ENCODE results near the gene FUT7. TPM values are rescaled to one million over a fixed set of nuclear protein-coding genes. Genes with fewer than 3 reads are reported as not detected.
"Not testable (repeated sequence)": the region's sequence is repeated elsewhere in the genome, so short reads cannot be mapped to it uniquely, and the experiment has no call there.

The FUT7 gene
- total RNA-seq, 4 donors from 2014 or later = 0.32 to 0.83 TPM; not detected in 2

DNA sequence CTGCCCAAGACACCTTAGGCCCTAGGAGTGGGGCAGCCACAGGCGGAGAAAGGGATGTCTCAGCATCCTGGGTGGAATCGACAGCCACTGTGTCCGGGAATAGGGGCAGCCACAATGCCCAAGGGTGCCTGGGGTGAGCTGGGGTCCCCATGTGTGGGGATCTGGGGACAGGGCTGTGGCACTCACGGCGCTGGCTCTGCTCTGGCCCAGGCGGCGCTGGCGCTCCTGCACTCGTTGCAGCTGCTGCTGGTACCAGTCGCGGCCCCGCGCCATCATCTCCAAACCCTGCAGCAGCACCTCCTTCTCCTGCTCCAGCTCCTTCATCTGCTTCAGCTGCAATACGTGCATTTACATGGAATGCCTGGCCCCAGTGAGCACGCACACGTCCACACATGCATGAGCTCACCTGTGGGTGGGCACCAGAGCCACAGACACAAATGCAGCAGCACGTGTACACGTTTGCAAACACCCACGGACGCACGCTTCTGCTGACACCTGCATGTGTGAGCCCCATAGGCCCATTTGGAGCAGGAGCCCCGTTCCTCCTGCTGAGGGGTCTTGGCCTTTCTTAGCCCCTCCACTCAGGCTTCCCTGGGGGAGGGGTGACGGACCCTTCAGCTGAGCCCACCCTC, 33.6 kb upstream of the FUT7 start:
- TF ChIP-seq POLR2A (IDR thresholded peaks at IDR 0.05; ENCODE audit: low read depth) = no peak
- TF ChIP-seq, protein P1, sequence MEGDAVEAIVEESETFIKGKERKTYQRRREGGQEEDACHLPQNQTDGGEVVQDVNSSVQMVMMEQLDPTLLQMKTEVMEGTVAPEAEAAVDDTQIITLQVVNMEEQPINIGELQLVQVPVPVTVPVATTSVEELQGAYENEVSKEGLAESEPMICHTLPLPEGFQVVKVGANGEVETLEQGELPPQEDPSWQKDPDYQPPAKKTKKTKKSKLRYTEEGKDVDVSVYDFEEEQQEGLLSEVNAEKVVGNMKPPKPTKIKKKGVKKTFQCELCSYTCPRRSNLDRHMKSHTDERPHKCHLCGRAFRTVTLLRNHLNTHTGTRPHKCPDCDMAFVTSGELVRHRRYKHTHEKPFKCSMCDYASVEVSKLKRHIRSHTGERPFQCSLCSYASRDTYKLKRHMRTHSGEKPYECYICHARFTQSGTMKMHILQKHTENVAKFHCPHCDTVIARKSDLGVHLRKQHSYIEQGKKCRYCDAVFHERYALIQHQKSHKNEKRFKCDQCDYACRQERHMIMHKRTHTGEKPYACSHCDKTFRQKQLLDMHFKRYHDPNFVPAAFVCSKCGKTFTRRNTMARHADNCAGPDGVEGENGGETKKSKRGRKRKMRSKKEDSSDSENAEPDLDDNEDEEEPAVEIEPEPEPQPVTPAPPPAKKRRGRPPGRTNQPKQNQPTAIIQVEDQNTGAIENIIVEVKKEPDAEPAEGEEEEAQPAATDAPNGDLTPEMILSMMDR (IDR thresholded peaks at IDR 0.05) = no peak
- TF ChIP-seq POLR2AphosphoS5 (IDR thresholded peaks at IDR 0.05) = no peak
- no peak for TF ChIP-seq EP300 (IDR thresholded peaks at IDR 0.05)
- intact Hi-C loops (cut with DNase I) = no loop called here
- Histone ChIP-seq H3K36me3 (no peaks in the 10 kb centered on the region), H3K27ac (replicated peaks in 1 of 4) (no peak overlapping the region), H3K4me1 (peaks cover 9 to 23% (median 20%) of the 10 kb centered on the region in 4 donors), H3K4me3 (no peak overlapping the region), H3K27me3 (peaks cover 0 to 40% (median 15%) of the 10 kb centered on the region in 4 donors), H3K9me3 (no peaks in the 10 kb centered on the region)
- no peak for DNase-seq (ENCODE audit: extremely low spot score)
- 91% methylated on average over 19 of the region's 23 CpGs for WGBS

DNA sequence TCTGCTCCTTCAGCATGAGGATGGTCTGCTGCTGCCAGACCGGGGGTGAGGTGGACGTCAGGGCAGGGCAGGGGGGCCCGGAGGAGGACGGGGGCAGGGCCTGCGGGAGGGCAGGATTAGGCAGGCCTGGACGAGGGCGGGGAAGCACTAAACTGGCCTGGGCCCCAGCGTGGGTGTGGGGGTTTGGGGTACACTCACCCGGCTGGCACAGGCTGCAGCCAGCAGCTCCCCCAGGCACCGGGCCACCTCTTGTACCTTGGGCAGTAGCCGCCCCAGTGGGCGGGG, 32.9 kb upstream of the FUT7 start:
- DNase-seq (ENCODE audit: extremely low spot score) = no peak
- no peak overlapping the region for H3K27ac ChIP-seq (replicated peaks in 1 of 4)
- TF ChIP-seq POLR2A (IDR thresholded peaks at IDR 0.05; ENCODE audit: low read depth) (no peak), EP300 (IDR thresholded peaks at IDR 0.05) (no peak)
- TF ChIP-seq, protein P1 (IDR thresholded peaks at IDR 0.05) = no peak
- peaks cover 9 to 17% (median 14%) of the 10 kb centered on the region in 4 donors for H3K4me1 ChIP-seq
- WGBS = 87% methylated on average over 10 of the region's 12 CpGs
- peaks cover 0 to 35% (median 15%) of the 10 kb centered on the region in 4 donors for H3K27me3 ChIP-seq
- no peaks in the 10 kb centered on the region for H3K9me3 ChIP-seq
- H3K4me3 ChIP-seq = no peak overlapping the region
- no peaks in the 10 kb centered on the region for H3K36me3 ChIP-seq
- intact Hi-C loops (cut with DNase I) = no loop called here

DNA sequence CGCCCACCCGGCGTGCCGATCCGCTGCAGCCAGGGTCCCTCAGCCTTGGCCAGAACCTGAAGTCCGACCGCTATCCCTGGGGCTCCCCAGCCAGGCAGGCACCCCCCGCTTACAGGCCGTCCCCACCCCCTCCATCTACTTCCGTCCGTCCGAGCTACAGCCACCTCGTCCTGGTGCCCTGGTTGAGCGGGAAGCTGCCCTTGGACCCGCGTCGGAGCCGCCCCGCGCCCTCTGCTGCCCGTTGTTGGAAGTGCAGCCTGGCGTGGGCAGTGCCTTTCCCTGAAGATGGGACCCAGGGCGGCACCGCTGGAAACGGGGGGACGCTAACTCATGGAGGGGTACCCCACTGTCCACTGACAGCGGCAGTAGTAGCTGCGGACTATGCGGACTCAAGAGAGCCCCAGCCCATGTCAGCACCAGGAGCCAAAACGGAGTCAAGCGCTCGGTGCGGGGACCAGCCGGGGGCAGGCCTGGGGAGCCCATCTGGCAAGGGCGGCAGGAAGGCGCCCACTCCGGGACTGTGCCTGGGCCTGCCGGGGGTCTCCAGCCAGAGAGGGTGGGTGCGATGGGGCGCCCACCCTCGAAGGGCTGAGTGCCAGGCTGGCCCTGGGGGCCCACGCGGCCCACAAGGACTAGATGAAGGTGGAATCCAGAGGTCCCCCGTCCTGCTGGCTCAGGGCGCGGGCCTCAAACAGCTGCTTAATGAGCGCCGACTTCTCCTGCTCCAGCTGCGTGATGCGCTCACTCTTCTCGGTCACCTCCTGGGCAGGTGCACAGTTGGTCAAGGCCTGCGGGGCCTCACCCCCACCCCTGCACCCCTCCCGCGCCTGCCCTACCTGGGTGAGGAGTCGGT, 32.4 kb upstream of the FUT7 start:
- Histone ChIP-seq H3K4me1 (peaks cover 6 to 11% (median 8%) of the 10 kb centered on the region in 4 donors), H3K27me3 (peaks cover 0 to 30% (median 10%) of the 10 kb centered on the region in 4 donors), H3K27ac (replicated peaks in 1 of 4) (no peak overlapping the region), H3K9me3 (no peaks in the 10 kb centered on the region), H3K36me3 (no peaks in the 10 kb centered on the region), H3K4me3 (no peak overlapping the region)
- no peak for TF ChIP-seq EP300 (IDR thresholded peaks at IDR 0.05)
- TF ChIP-seq, protein P1 (IDR thresholded peaks at IDR 0.05) = peak; percentile 93 to 100 (median 95)
- 100% methylated on average over 3 of the region's 55 CpGs for WGBS
- intact Hi-C loops (cut with DNase I) = no loop called here
- DNase-seq (ENCODE audit: extremely low spot score) = no peak

DNA sequence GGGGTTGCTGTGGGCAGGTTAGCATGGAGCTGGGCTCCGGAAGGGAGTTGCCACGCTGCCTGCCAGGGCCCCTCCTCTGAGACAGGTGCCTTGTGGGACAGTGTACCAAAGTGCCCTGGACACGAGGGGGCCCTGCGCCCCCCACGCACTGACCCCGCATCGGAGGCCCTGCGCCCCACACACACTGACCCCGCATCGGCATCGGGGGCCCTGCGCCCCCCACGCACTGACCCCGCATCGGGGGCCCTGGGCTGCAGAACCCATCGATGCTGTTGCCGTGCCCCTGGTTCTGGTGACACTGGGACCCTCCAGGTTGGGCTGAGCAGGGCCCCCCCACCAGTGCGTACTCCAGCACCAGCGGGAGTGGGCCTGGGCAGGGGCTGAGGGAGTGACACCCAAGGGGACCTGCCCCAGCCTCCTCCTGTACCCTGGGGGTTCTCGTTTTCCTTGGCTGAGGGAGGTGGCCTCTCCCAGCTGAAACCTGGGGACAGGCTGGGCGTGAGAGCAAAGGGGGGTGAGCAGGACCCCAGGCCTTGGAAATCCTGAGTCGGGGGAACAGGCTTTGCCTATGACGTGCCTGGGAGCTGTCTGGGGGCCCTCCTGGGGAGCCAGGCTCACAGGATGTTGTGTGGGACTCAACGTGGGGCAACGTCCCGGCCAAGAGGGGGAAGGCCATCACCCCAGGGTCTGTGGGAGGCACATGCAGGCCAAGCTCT, 31.6 kb upstream of the FUT7 start:
- no peak for DNase-seq (ENCODE audit: extremely low spot score)
- H3K27me3 ChIP-seq = peaks cover 0 to 22% (median 2%) of the 10 kb centered on the region in 4 donors
- intact Hi-C loops (cut with DNase I) = no loop called here

DNA sequence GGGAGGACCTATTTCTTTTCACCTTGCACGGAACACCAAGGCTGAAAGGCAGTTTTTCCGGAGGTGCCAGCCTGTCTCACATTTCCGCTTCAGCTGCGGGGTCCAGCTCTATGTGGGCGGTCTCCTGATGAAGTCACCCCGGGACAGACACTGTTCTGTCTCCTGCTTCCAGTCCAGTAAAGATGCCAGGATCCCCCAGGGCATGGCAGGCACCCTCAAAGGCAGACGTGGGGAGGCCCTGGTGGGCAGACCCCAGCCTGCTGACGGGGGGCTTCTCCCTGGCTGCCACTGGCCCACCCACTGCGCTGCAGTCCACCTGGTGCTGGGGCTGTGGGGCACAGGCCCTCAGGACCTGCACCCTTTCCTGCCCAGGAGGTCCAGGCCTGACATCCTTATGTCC, 30.9 kb upstream of the FUT7 start:
- peaks cover 0 to 15% (median 0%) of the 10 kb centered on the region in 4 donors for H3K27me3 ChIP-seq
- DNase-seq (ENCODE audit: extremely low spot score); intact Hi-C loops (cut with DNase I); H3K9me3 ChIP-seq; H3K36me3 ChIP-seq; H3K4me3 ChIP-seq; H3K27ac ChIP-seq (replicated peaks in 1 of 4): not testable (repeated sequence)
- WGBS = no CpG with 5 or more reads among the region's 9 CpGs
- peaks cover 6 to 14% (median 12%) of the 10 kb centered on the region in 4 donors for H3K4me1 ChIP-seq

More for the DNA sequence above, 31.6 kb upstream of the FUT7 start:
- peaks cover 6 to 10% (median 8%) of the 10 kb centered on the region in 4 donors for H3K4me1 ChIP-seq
- H3K4me3 ChIP-seq = no peak overlapping the region
- H3K27ac ChIP-seq (replicated peaks in 1 of 4) = no peak overlapping the region
- no peaks in the 10 kb centered on the region for H3K36me3 ChIP-seq
- H3K9me3 ChIP-seq = no peaks in the 10 kb centered on the region
- TF ChIP-seq EP300 (IDR thresholded peaks at IDR 0.05) = no peak
- TF ChIP-seq, protein P1 (IDR thresholded peaks at IDR 0.05) = no peak
- no peak for TF ChIP-seq POLR2AphosphoS5 (IDR thresholded peaks at IDR 0.05)
- no peak for TF ChIP-seq POLR2A (IDR thresholded peaks at IDR 0.05; ENCODE audit: low read depth)
- 87% methylated on average over 6 of the region's 26 CpGs for WGBS

Measured in esophagus muscularis mucosa (tissue), 4 donors.